Head of caudate nucleus (tissue), 42 donors: ENCODE data around the gene HSPB1.
A peak's percentile ranks its signal among the peaks of the same experiment; 100 is the strongest.
"Not testable (repeated sequence)": the region's sequence is repeated elsewhere in the genome, so short reads cannot be mapped to it uniquely, and the experiment has no call there.

Source experiments
- DNase-seq, 42 donors: peaks; one replicate each; pipeline versions ENCODE4 v3.0.0 to v3.0.0-alpha.2; 2020 to 2021; ENCODE audit warnings: mixed read lengths in 7 of 42
- intact Hi-C: fragments of 100-400 bp; cut with DNase I; formaldehyde crosslinking; loops from one replicate; pipeline ENCODE4 v1.15.0; 2022

Gene HSPB1

GRCh38 chr7:76325811-76326210, 23.3 kb downstream of the HSPB1 start:
- intact Hi-C loops, result no loop called here

GRCh38 chr7:76326646-76327233, 24.3 kb downstream of the HSPB1 start:
- no peak for DNase-seq
- intact Hi-C loops, result no loop called here

More at GRCh38 chr7:76325811-76326210, 23.3 kb downstream of the HSPB1 start:
- no peak for DNase-seq

GRCh38 chr7:76327610-76328009, 25.1 kb downstream of the HSPB1 start:
- peak in 1 of 42 donors; percentile 4 for DNase-seq
- intact Hi-C loops, result no loop called here

- intact Hi-C loops, result no loop called here
- DNase-seq, result peak in 22 of 42 donors; percentile 31 to 71 (median 49)
These were observed 25.9 kb downstream of the HSPB1 start for GRCh38 chr7:76328389-76328788.

- intact Hi-C loops, result no loop called here
- DNase-seq, result peak in 1 of 42 donors; percentile 14
These were observed 27.0 kb downstream of the HSPB1 start for GRCh38 chr7:76329479-76329878.

GRCh38 chr7:76330261-76330660, 27.8 kb downstream of the HSPB1 start:
- intact Hi-C loops, result no loop called here
- DNase-seq, result peak in 2 of 42 donors; percentile 17 to 20

- DNase-seq, result peak in 1 of 42 donors; percentile 8
- intact Hi-C loops, result no loop called here
These were observed 28.2 kb downstream of the HSPB1 start for GRCh38 chr7:76330673-76331072.

- peak in 2 of 42 donors; percentile 16 to 26 for DNase-seq
- intact Hi-C loops, result no loop called here
These were observed 29.6 kb downstream of the HSPB1 start for GRCh38 chr7:76332078-76332477.

- peak in 2 of 42 donors; percentile 16 to 28 for DNase-seq
- intact Hi-C loops, result no loop called here
These were observed 31.1 kb downstream of the HSPB1 start for GRCh38 chr7:76333511-76334101.

GRCh38 chr7:76334320-76334967, 32.0 kb downstream of the HSPB1 start:
- peak in 2 of 42 donors; percentile 5 to 12 for DNase-seq
- intact Hi-C loops, result no loop called here

GRCh38 chr7:76335417-76335816, 32.9 kb downstream of the HSPB1 start:
- intact Hi-C loops, result not testable (repeated sequence)
- DNase-seq, result peak in 2 of 42 donors; percentile 3 to 6

GRCh38 chr7:76336094-76336493, 33.6 kb downstream of the HSPB1 start:
- peak in 2 of 42 donors; percentile 2 to 5 for DNase-seq
- intact Hi-C loops, result no loop called here

- DNase-seq, result peak in 2 of 42 donors; percentile 3 to 13
- intact Hi-C loops, result no loop called here
These were observed 34.7 kb downstream of the HSPB1 start for GRCh38 chr7:76337147-76337546.

- peak in 12 of 42 donors; percentile 9 to 62 (median 38) for DNase-seq
- intact Hi-C loops, result no loop called here
These were observed 36.0 kb downstream of the HSPB1 start for GRCh38 chr7:76338298-76339084.

GRCh38 chr7:76340617-76341131, 38.2 kb downstream of the HSPB1 start:
- intact Hi-C loops, result no loop called here
- peak in 2 of 42 donors; percentile 6 to 13 for DNase-seq

GRCh38 chr7:76342222-76342621, 39.7 kb downstream of the HSPB1 start:
- intact Hi-C loops, result no loop called here
- DNase-seq, result no peak

GRCh38 chr7:76343294-76343930, 40.9 kb downstream of the HSPB1 start:
- intact Hi-C loops, result no loop called here
- DNase-seq, result peak in 1 of 42 donors; percentile 23

- DNase-seq, result no peak
- intact Hi-C loops, result no loop called here
These were observed 41.5 kb downstream of the HSPB1 start for GRCh38 chr7:76343931-76344321.

- intact Hi-C loops, result no loop called here
- peak in 1 of 42 donors; percentile 7 for DNase-seq
These were observed 43.6 kb downstream of the HSPB1 start for GRCh38 chr7:76346097-76346496.
